DMS 273 (cell line): ENCODE measurements around the gene PLEKHA1.

Experiments
- DNase-seq: peaks from one replicate; lab custom pipeline; 2025; ENCODE audit not compliant: unreplicated experiment; lab: John Stamatoyannopoulos, UW

The PLEKHA1 gene

DNA sequence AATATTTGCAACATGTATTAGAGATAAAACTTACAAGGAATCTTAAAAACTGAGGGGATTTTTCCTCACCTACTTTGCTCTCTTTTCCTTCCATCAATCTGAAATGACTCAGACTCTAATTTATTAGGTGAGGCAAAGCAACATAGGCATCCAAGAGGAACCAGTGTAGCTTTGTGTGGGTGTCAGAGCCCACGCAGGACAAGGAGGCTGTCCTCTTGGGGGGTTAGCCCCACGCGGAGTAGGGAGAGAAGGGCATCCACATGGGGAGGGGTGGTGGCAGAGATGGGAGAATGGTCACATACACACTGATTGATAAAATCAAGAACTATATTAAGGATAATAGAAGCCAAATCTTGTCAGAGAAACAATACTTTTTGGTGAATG, 46.1 kb downstream of the PLEKHA1 start:
- DNase-seq, result no peak

GRCh38 chr10:122421054-122421625, 46.6 kb downstream of the PLEKHA1 start:
- DNase-seq, result no peak

GRCh38 chr10:122421742-122422141, 47.2 kb downstream of the PLEKHA1 start:
- DNase-seq, result no peak

DNA sequence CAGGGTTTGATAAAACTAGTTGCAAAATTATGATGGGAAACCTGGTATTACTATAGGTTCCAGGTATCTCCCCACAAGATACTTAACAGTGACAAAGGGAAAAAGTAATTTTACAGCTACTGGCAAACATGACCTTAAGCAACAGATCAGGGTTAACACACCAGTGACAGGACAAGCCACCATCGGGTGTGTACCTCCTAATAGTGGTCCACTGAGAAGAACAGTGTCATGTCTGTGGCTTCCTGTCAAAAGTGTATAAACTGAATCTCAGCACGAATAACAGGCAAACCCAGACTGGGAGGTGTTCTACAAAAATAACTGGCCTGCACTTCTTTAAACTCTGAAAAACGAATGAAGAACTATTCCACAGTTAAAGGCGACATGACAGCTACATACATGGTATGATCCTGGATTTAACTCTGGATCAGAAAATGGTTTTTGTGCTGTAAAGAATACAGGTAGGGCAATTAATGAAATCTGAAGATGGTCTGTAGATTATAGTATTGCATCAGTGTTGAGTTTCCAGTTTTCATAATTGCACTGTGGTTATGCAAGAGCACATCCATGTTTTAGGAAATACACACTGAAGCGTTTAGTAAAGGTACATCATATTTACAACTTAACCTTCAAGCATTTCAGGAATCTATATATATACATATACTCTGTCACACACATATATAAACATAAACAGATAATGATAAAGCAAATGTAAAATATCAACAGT, 47.9 kb downstream of the PLEKHA1 start:
- no peak for DNase-seq

DNA sequence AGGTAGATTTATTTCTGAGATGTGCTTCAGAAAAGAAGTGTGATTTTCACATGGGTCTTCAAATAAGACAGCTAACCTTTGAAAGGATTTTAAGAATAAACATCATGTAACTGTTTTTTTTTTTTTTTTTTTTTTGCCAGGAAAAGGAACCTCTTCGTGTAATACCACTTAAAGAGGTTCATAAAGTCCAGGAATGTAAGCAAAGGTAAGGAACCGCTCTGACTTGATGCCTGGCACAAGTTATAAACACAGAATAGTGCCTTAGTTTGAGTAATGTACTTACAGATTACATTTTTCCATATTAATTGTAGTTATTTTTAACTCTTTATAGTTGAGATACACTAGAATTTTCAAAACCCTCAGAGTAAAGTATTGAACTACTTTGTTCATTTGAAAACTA, 49.6 kb downstream of the PLEKHA1 start:
- DNase-seq, result no peak

DNA sequence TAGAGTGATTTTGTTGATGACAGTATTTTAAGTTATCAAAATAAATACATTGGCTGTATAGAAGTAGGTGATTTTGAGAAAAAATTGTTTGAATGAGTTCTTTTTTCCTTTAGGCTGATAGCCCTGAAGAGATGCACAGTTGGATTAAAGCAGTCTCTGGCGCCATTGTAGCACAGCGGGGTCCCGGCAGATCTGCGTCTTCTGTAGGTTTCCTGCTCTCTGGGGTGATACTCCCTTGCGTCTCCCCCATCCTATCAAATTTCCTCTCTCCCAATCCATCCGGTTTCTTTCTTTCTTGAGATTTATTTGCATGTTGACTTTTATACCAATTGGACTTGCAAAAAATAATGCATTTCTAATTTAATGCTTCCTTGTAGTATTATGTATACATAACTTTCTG, 52.3 kb downstream of the PLEKHA1 start:
- DNase-seq, result no peak

GRCh38 chr10:122427280-122427679, 52.8 kb downstream of the PLEKHA1 start:
- no peak for DNase-seq

- peak; percentile 72 for DNase-seq
Observed at GRCh38 chr10:122435212-122435827, 60.8 kb downstream of the PLEKHA1 start.

DNA sequence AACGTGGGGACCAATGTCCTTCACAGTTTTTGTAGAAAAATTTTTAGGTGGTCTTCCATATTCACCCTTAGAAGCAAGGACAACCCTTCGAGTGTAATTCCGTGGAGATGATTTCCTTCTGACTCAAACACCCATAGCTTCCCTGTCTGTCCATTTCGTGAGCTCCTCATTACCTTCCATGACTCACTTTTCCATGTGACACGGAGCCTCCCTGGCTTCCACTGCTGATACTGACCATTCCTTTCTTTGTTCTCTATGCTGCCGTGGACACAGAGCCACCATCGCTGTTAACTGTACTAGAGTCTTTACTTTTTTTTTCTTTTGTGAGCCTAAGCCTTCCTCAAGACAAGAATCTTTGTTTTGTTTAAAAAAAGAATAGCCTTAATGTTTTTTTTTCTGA, 67.5 kb downstream of the PLEKHA1 start:
- DNase-seq, result no peak

DNA sequence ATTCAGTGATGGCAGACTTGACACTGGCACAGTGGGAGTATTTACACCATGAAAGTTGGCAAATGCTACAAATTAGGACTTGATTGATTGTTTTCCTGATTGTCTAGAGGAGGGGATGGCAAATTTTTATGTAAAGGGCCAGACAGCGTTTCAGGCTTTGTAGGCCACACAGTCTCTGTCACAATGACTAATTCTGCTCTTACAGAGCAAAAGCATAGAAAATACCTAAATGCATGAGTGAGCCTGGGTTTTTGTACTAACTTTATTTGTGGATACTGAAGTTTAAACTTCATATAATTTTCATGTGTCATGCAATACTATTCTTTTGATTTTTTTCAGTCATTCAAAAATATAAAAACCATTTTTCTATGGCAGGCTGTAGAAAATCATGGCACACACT, 71.0 kb downstream of the PLEKHA1 start:
- no peak for DNase-seq

- DNase-seq, result no peak
Observed at GRCh38 chr10:122445904-122446303, 71.4 kb downstream of the PLEKHA1 start.

DNA sequence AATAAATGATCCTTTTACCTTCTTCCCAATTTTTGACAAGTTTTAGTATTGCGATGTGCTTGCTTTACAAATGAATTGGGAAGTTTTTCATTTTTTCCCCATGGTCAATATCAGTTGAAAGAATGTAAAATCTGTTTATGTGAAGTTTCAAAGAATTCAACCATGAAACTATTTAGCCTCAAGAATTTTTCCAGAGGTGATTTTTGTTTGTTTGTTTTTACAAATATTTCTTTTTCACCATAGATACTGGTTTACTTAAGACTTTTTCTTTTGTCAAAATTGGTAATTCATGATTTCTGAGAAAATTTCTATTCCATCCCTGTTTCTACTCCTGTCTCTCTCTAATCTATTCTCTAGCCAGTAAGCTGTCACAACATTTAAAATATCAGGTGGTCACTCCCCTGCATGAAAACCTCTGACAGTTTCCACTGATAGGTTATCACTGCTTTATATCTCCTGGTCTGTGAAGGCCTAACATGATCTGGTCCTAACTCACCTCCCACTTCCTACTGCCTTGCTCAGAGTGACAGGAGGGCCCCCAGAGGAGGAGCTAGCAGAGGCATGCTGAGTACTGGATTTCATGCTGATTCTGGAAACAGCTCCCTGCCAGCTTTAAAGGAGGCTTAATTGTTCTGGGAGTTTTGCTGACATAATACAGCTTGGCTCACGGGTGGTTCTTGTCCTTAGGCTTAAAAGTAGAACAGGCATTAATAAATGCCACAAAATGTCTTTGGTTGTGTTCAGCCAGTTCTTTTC, 72.3 kb downstream of the PLEKHA1 start:
- peak; percentile 12 for DNase-seq

- no peak for DNase-seq
Observed at GRCh38 chr10:122448600-122448999, 74.1 kb downstream of the PLEKHA1 start.

GRCh38 chr10:122449153-122449552, 74.6 kb downstream of the PLEKHA1 start:
- DNase-seq, result no peak

DNA sequence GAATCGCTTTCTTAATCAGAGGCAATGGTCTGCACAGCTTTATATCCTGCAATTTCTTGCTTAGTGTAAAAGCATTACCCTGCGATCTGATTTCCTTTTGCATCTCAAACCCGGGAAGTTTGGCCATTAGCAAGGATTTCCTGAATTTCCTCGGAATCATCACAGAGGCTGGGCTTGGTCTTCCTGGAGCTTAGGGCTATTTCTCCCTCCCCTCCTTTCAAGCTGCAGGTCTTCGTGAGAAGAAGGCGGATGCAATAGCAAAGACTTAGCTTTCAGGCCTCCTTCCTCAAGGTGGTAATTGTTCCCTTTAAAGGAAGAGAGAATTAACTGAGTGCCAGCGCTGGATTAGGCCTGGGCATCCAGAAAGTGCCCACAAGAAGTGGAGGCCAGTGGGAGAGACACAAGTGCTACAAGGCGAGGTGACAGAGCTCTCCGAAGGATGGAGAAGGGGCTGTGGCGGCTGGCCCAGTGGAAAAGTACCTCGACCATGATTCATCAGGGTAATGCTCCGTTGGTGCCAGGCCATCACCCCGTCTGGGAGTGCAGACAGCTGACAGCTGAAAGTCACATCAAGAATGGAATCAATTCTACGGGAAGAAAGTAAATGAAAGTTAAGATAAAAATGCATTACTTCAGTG, 76.0 kb downstream of the PLEKHA1 start:
- DNase-seq, result no peak

GRCh38 chr10:122454071-122454470, 79.6 kb downstream of the PLEKHA1 start:
- no peak for DNase-seq

- DNase-seq, result no peak
Observed at GRCh38 chr10:122454603-122455080, 80.1 kb downstream of the PLEKHA1 start, which contains the start of gene ARMS2. ARMS2 (plus strand) TSS chr10:122454653; CDS start chr10:122454728, 75 bp downstream.

- no peak for DNase-seq
Observed at GRCh38 chr10:122455376-122456079, 81.0 kb downstream of the PLEKHA1 start.

GRCh38 chr10:122457934-122458333, 83.4 kb downstream of the PLEKHA1 start:
- no peak for DNase-seq

GRCh38 chr10:122458693-122459092, 84.2 kb downstream of the PLEKHA1 start:
- DNase-seq, result no peak
